Mucosa of gallbladder (tissue), 1 donor: ENCODE data around the gene PARP2. TPM values are rescaled to one million over a fixed set of nuclear protein-coding genes. Genes with fewer than 3 reads are reported as not detected.
"Not testable (repeated sequence)": the region's sequence is repeated elsewhere in the genome, so short reads cannot be mapped to it uniquely, and the experiment has no call there.

Experiments used
- DNase-seq: peaks from one replicate; pipeline ENCODE4 v3.0.0-alpha.2; 2020; ENCODE audit warnings: low spot score
- total RNA-seq: library from RNA; stranded (reverse); gene quantifications from one replicate; pipeline ENCODE4 v1.2.1, GENCODE V29; 2021
- donor health status: DM: no; HTN: no; CAD: no.

The PARP2 gene, protein sequence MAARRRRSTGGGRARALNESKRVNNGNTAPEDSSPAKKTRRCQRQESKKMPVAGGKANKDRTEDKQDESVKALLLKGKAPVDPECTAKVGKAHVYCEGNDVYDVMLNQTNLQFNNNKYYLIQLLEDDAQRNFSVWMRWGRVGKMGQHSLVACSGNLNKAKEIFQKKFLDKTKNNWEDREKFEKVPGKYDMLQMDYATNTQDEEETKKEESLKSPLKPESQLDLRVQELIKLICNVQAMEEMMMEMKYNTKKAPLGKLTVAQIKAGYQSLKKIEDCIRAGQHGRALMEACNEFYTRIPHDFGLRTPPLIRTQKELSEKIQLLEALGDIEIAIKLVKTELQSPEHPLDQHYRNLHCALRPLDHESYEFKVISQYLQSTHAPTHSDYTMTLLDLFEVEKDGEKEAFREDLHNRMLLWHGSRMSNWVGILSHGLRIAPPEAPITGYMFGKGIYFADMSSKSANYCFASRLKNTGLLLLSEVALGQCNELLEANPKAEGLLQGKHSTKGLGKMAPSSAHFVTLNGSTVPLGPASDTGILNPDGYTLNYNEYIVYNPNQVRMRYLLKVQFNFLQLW
- 15.5 TPM for total RNA-seq

DNA sequence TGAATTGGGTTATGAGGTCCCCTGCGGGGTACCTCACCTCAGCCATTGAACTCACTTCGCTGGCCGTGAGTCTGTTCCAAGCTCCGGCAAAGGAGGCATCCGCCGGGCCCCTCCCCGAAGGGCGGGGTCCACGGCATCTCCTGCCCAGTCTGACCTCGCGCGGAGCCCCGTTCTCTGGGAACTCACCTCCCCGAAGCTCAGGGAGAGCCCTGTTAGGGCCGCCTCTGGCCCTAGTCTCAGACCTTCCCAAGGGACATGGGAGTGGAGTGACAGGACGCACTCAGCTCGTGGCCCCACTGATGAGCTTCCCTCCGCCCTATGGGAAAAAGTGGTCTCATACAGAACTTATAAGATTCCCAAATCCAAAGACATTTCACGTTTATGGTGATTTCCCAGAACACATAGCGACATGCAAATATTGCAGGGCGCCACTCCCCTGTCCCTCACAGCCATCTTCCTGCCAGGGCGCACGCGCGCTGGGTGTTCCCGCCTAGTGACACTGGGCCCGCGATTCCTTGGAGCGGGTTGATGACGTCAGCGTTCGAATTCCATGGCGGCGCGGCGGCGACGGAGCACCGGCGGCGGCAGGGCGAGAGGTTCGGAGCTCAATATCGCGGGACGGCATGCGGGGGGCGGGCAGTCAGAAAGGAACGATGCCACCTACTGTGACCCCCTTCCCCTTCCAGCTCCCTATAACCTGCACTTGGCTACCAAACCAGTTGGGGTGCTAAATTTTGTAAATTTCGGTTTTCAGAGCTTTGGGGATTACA, at the start of gene PARP2:
PARP2 (plus strand) TSS at position 544 of the 770 bp plus-strand sequence; CDS start at position 551, 7 bp downstream.
- peak; percentile 96 for DNase-seq

DNA sequence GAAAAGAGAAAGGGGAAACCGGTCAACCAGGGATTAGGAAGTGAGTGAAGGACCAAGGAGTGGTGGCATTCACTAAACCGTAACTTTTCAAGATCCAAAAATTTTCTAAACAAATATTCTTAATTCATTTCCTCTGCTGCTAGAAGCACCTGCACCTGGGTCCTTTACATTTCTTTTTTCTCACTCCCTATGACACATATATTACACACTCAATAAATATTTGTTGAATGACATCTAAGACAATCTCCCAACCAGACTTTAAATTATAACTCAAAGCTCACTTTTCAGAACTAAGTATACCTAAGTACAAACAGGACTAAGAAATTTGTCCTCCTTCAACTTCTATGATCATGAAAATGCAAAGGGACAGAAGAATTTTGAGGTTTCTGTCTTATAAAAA, 48.8 kb upstream of the PARP2 start:
- DNase-seq = no peak

DNA sequence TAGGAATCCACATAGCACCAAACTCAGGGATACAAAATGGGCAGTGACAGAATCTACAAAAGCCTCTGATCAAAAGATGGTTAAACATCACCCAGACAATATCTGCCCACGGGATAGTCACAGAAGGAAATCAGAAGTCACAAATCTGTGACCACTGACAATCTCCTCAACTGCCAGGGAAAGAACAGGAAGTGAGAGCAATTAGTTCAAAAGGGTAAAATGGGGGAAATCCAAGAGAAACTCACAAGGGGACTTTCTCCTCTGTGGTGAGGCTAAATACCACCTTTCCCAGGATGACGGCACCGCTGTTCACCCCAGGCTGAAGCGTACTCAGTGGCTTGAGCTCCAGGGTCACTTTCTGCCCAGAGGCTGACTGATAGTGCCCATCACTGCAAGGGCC, 48.4 kb upstream of the PARP2 start:
- DNase-seq = no peak

DNA sequence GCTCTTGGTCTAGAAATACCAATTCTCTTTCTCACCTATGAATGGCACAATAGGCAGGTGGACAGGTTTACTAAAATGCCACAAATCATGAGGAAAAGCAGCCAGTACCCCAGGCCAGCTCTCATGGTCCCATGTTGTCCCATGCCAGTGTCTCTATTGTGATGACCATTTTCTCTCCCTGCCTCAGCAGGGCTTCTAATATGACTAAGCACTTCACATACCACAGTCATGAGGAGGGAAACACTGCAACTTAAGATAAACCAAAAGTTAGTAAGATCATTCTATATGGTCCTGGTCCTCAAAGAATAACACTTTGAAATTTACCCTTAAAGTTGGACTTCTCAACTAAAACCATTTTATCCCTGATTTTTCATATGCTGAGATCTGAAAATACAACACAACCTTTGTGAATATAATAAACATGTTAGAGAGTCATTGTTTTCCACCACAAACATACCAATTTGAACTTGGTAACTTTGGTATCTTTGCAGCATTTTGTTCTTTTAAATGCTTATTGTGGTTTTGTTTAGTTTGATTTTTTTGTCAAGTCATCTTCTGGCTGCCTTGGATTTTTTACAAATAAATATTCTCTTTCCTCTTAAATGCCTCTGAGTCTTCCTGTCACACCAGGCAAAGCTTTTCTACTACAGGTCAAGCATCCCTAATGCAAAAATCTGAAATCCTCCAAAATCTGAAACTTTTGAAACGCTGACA, 41.2 kb upstream of the PARP2 start:
- DNase-seq = no peak

DNA sequence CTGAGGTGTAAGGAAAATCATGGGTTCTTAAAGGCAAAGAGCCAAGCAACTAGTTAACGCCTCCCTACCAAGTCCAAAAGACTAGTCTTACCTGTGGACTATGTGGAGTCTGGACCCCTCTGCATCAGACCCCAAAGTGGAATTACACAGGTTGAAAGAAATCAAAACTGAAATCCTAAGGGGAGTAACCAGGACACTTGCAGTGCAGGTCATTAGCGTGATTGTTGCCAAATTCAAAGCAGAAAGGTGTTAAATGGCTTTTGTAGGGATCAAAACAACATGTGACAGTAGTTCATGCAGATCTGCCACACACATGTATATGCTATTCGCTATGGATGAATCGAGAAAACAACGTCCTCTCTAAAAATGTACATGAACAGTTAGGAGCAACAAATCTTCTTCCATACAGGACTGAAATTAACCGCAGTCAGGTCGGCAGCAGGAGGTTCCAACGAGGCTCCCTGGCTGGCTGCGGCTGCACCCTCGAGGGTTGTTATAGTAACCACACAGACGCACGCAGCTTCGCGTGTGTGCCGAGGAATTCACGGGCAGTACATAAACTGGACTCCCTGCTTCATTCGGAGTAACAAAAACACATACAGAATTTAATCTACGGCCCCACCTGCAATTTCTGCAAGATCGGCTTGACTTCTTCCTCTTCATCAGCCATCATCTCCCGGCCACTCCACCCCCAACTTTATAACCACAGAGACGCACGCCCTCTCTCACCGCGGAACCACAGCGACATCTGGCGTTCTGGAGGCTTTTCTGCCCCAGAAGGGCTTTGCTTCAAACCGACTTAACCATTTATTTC, 38.0 kb upstream of the PARP2 start, which contains the start of gene TTC5:
TTC5 (minus strand) TSS at position 687 of the 814 bp plus-strand sequence; CDS start at position 673, 14 bp downstream.
- peak; percentile 85 for DNase-seq

DNA sequence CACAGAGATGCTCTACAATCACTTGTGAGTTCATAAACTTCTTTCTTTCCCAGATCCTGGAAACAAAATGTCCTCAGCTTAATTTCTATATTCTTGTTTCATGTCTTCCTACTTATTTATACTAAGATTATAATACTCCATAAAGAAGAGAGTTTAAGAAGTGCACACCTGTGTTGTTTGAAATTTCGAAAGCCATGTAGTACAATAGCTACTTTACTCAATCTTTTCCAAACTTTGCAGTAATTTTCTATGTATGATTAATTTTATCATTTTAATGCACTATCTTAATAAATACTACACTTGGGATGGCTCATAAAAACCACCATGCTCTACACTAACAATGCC, 37.4 kb upstream of the PARP2 start:
- DNase-seq = no peak

DNA sequence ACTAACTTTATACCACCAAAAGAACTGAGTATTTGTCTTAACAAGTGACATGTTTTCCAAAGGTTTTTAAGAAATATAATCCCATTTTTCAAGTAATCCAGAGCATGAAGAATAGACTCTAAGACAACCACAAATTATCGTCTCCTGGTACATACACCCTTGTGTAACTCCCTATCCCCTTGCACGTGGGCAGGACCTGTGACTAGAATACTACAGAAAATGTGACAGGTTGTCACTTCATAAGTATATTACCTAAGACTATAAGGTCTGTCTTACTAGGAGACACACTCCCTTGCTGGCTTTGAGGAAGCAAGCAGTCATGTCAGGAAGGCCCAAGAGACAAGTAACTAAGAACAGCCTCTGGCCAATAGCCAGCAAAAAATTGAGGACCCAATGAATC, 29.4 kb upstream of the PARP2 start:
- DNase-seq = no peak

DNA sequence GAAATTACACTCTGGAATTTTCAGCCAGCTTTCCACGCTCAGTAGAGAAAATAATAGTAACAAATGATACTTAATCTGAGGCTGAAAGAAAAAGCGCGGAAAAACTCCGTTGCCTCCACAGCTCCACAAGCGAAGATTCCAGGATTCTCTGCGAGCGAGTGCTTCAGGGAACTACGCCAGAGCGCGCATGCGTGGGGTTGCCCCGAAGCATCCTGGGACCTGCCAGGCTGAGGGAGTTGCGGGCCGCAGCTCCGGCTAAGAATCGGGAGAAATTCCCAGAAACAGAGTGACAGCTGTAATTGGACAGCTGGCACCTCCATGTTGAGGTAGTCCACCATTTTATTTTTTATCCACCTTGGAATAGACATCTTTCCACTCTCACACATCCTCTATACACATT, 25.7 kb upstream of the PARP2 start:
- DNase-seq = no peak

DNA sequence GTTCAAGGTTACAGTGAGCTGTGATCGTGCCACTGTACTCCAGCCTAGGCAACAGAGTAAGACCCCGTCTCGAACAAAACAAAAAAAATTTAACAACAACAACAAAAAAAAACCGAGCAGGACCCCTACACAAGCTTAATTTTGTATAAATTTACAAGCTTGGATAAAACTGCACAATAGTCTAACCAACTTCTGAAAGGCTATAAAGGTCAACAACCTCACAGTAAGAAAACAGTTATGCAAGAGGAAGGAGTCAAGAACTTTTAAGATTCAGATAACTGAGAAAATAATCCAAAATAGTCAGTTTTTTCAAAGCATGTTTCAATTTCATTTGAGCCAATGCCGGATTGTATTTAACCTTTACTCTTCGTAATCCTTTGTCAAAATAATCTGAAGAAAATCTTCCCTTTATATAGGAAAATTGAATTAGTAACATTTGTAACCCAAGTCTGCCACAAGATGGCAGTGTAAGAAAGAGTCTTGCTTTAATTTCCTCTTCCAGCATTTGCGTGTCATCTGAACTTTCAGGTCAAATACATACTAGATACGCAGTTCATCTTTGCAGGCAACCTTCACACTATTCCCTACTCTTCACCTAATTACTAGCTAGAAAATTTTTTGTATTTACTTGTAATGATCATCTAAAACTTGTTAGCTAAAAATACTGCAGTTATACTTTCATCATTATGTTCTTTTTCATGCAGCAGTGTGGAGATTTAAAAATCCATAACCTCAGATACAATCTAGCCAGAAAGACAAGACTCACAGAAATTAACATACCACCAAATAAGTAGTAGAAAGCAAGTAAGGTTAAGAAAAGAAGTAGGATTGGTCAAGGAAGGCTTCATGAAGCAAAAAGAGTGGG, 16.2 kb upstream of the PARP2 start:
- DNase-seq = peak; percentile 39

DNA sequence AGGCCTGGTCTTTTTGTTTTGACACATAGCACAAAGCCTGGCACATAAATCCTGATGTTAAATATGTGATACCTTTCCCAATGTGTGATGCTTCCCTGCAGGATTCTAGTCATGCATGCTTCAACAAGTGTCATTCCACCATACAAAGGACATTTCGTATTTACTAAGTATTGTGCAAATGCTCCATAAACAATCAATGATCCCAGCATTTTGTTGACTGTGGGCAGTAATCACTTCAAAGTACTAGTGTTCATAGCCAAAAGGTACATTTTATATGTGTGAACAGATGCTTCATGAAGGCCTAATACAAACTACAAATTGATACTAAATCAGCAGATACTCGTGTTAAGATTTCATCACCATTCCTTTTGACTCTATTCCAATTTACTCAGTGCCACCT, 14.7 kb upstream of the PARP2 start:
- no peak for DNase-seq

DNA sequence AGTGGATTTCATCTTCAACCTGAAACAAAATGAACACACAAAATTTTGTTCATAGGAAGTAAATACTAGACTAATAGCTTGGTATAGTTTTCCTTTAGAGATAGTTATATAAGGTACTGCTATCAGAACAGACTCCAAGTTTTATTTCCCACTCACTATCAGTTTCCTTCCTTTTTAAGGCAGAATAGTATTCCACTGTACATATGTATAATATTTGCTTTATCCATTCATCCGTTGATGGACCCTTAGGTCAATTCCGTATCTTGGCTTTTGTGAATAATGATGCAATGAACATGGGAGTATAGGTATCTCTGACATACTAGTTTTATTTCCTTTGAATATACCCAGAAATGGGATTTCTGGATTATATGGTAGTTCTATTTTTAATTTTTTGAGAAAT, 14.1 kb upstream of the PARP2 start:
- DNase-seq = no peak

DNA sequence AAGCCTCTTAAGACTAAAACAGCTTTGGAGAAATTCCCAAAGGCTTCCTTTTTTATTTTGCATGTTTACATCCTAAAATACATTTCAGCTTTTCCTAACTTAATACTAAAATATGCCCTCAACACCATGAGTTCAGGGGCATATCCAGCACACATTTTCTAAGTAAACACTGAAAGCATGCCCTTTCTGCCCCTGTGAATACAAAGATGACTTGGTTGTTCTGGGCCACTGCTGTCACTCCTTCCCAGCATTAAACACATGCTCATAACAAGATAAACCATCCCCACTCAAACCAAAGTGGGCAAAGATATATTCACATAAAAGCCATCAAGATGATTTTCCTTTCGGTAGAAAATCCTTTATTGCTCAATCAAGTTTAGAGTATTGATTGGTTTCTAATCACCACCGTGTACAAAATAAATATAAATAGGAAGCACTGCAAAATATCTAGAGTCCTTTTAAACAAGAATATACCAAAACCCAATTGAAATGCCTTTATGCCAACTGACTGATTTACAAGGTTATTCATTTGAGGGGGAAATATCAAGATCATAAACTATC, 12.3 kb upstream of the PARP2 start:
- DNase-seq = no peak

DNA sequence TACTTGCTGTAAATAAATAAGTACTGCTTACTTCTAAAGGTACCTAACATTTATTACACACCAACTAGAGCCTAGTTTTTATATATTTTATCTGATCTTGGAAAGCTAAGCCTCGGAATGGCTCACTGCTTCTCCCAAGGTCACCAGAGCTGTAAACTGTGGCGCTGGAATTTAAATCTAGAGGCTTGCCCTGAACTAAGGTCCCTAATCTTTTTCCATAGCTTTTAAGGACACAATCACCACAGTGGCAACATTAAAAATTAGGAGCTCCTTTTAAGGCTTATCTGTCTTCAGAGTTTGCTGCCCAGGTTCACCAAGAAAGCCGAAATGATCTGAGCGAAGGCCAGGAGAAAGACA, 11.0 kb upstream of the PARP2 start:
- DNase-seq = no peak

DNA sequence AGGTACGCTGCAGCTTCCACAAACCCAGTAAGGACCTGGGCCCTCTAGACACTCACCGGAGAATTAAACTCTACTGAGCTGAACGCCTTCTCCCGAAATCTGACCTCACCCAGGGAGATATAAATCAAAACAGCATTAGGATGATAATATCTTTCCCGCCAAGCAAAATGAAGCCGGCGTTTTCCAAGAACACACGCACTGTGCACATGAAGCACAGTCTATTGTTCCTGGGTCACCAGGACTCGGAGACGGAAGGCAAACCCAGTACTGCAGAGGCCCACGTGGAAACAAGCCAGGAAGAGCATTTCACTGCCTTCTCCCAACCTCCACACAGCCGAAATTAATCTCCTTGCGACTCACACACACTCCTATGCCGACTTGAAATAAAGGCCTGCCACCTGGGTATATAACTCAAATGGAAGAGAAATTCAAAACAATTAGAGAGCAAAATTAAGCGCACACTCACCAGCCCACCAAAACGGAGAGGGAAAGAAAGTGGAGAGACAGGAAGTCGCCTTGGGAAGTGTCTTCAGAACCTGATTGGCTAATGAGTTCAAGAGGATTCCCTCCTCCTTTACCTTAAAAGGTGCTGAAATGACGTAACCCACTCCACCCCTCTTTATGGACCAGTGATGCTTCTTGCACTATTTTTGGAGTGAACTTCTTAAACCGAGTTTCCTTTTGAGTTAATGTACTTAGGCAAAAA, 10.5 kb upstream of the PARP2 start, which contains the start of gene CCNB1IP1:
CCNB1IP1 (minus strand) TSS at position 492 of the 706 bp plus-strand sequence. CDS start 16,756 bp downstream, outside the sequence.
- DNase-seq = peak; percentile 78

DNA sequence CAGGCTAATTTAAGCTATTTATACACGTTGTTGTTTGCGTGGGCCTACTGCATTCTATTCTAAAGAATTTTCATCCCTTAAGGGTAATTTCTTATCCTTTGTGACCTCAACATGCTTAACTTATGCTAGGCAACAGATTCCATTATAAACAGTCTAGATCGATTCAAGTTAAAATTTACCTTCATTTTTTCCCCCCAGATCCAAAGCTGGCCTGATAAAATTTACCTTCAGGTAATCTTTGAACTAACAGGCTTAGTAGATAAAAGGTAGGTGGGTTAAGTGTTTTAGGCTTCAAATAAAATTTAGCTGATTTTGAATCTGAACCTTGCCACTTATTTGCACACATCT, 10.0 kb upstream of the PARP2 start:
- no peak for DNase-seq

DNA sequence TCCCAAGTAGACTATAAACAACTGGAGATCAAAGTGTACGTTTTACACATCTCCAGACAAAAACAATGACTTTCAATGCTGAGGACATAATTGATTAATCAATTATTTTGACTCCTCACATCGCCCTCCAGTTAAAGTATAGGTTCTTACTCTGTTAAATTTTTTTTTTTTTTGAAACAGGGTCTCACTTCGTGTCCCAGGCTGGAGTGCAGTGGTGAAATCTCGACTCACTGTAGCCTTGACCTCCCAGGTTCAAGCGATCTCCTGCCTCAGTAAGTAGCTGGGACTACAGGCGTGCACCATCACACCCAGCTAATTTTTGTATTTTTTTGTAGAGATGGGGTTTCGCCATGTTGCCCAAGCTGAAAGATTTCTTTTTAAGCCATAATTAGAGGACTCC, 9.4 kb upstream of the PARP2 start:
- no peak for DNase-seq

DNA sequence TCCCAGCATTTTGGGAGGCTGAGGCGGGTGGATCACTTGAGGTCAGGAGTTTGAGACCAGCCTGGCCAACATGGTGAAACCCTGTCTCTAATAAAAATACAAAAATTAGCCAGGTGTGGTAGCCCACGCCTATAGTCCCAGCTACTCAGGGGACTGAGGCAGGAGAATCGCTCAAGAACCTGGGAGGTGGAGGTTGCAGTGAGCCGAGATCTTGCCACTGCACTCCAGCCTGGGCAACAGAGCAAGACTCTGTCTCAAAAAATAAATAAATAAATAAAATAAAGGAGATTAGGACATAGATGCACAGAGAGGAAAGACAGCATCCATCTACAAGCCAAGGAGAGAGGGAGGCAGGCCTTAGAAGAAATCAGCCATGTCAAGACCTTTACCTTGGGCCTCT, 2.4 kb upstream of the PARP2 start:
- DNase-seq = not testable (repeated sequence)

DNA sequence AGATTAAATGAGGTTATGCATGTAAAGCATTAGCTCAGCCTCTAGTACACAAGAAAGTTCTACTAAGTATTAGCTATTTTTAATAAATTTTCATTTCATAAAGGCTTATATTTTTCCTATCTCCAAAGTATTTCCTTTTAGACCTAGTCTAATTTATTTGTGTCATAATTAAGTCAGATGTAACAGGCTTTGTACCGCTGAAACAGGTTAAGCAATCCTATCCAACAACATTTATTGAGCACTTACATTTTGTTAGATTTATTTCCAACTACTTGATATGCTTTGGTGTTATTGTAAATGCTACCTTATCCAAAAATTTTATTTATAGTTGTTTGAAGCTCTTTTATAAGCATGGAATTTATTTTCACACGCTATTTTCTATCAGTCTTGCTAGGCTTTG, 1.8 kb upstream of the PARP2 start:
- DNase-seq = no peak

DNA sequence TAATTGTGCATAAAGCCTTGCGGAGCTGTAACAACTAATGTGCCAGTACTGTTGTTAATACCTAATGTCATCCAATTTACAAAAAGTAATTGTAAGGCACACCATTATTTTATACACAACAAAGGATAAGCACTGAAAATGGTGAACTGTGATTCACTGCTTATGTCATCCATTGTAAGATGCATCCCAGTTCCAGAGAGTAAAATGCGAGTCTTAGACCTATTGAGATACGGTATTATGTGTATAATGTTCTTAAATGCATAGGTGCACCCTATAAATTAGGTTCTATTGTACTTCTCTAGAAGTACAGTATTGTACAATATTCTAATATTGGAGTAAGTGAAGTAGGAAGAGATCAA, 406 bp downstream of the PARP2 start:
- no peak for DNase-seq
